Measurements from ENCODE around the gene FEM1B.

The FEM1B gene

DNA sequence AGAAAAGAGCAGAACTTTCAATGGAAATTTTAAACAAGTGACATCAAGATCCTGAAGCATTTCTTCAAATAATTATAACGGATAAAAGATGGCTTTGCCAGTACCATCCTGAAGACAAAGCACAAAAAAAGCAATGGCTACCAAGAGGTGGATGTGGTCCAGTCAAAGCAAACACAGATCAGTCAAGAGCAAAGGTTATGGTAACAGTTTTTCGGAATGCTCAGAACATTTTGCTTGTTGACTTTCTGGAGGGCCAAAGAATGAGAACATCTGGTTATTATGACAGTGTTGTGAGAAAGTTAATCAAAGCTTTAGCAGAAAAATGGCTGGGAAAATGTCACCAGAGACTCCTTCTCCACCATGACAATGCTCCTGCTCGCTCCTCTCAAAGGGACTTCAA, 31.5 kb downstream of the FEM1B start:
- ATAC-seq, result no peak

DNA sequence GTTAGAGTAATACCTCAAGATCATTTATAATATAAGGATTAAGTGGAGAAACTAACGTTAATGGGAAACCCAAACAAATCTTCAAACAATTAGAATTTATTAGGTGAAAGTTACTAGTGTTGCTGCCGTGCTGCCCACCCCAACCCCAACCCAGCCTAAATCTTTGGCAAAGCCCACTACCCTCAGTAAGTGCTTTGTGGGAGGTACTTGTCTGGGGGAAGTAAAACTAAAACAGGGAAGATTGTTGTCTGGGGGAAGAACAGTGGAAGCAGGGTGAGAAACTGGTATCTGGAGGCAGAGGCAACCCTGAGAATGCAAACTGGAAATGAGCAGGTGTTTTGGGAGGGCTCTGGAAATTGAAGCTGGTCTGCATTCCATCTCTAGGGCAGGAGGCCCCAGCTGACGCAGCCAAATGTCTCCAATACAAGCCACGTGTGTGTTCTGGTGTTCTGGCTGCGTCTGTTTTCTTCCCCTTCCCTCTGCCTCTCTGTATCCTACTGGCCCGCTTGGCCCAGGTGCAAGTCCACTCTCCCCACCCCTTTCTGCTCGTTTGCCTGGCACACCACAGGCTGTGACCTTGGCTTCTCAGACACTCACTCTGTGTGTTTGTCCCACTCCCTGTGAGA, 32.7 kb downstream of the FEM1B start:
- no peak for ATAC-seq

DNA sequence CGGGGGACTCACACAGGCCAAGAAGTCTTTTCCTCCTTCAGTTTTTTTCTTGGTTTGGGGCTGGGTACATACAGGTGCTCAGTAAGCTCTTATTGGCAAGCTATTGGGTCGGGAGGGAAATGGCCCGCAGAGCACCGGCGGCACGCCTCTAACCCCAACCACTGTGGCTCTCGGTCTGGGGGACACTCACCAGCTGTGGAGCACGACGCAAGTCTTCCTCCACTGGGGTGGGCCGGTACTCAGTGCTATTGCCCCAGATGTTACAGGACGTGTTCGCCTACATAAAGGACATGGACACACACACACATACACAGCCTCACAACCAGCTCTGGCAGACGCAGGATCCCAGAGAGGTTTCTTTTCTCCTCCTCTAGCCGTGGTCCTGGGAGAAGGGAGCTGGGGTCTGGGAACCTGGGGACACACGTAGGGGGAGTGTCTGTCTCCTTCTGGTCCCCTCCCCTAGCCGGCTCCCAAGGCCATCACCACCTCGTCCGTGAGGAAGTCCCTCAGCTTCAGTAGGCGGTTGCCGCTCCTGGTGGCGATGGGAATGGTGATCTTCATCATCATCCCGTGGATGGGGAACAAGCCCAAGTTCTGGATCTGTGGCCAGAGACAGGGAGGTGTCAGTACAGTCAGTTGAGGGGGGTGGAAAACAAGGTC, 33.4 kb downstream of the FEM1B start:
- ATAC-seq, result no peak

DNA sequence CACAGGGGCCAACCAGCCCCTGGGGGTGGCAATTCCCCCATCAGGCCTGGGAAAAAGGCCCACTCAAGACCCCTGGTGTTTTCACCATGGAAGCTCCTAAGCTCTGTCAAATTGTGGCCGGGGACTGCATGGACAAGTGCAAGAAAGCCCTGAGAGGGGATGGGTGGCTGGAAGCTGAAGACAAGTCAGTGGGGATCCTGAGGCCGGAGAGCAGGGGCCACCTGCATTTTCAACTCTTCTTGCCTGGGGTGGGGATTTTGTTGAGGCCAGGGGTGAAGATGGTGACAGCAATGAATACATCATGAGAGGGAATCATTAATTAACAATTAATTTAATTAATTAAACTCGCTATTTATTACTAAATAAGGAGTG, 33.9 kb downstream of the FEM1B start:
- ATAC-seq, result no peak

DNA sequence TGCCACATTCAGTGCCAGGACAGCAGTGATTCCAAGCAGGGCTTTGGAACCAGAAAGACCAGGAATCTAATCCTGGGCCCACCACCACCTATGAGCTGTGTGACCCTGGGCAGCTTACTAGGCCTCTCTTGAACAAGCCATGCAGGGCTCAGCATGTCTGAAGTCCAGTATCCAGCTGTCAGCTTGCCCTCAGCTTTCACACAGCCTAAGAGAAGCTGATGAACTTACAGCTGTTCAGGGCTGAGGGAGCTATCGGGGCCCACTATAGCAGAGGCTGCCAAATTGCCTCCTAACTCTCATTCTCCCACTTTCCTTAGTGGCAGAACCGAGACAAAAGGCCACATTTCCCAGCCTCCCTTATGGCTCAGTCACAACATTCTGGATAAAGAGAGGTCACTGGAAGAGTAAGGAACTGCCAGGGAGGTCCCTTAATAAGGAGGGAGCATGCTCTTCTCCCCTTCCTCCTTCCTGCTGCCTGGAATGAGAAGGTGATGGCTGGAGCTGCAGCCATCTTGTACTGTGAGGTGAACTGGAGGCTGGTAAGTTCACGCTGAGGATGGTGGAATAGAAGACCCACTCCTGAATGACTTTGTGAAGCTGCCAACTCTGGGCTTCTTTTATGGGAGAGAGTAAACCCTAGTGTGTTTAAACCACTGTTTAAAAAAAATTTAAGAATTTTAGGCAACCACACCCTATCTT, 34.5 kb downstream of the FEM1B start:
- no peak for ATAC-seq

DNA sequence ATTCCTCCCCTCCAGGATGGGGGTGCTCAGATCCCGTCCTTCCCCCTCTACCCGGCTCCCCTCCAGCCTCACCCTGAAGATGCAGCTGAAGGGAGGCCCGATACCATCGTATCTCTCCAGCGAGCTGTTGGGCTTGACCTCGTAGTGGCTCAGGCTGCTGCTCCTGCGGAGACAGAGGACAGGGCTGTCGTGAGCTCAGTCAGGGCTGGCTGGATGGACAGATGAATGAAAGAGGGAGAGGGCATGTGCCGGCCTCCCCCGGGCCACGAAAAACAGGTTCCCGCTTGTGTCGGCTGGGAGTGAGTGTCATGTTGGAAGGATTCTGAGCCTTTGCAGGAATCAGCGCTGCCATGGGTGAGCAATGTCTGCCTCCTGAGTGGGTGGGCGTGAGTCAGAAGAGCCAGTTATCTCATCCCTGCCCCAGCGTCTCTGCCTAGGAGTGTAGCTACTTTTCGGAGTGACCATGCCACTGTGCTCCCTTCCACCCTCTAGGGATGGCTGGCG, 35.2 kb downstream of the FEM1B start:
- no peak for ATAC-seq

DNA sequence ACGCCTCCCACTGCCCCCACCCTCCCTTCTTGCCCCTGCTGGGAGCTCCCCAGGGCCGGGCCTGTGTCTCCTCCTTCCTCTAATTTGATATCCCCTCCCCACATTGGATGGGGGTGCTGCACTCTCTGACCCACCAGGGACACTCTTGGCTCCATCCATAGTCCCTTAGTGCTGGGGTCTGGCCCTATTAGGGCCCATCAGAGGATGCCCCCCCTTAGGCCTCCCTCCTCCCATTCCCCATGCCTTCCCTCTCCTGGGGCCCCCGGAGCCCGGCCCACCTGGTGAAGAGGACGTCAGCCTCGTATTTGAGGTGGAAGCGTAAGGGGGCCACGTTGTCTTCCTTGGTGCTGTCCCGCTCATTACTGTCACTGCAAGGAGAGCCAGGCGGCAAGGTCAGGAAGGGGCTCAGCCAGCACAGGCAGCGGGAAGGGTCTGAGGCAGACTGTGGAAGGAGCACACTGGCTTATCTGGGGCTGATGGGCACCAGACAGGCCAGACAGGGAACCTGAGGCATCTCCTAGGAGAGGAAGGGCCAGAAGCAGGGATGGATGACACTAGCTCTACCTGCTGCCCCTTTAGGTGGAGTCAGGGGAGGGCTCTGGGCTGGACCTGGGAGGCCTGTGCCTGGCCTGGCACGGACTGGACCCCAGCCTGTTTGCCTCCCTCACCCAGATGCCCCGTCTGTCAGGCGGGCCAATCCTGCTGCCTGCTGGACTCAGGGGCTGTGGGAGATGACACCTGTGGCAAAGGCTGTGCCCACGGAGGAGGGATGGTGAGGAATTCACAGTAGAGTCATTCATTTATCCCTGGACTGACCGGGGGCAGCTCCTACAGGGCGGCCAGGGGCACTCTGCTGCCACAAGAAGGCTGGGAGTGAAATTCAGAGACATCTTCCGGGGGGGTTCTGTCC, 36.2 kb downstream of the FEM1B start:
- no peak for ATAC-seq

DNA sequence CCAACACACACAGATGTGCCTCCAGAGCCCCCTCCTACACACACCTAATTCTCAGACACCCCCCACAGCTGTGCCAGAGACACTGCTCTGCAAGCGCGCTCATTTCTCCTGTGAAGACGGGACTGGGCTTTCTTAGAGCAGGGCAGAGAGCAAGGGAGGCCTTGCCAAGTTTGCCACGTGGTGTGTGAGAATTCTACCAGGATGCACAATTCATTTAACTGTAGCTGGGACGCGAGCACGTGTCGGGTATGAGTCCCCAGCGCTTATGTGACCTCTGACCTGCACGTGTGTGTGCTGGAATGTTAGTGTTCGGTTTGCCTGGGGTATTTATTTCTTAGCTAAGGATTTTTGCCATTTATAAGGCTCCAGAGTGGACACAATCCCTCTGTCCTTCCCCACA, 37.0 kb downstream of the FEM1B start:
- no peak for ATAC-seq

DNA sequence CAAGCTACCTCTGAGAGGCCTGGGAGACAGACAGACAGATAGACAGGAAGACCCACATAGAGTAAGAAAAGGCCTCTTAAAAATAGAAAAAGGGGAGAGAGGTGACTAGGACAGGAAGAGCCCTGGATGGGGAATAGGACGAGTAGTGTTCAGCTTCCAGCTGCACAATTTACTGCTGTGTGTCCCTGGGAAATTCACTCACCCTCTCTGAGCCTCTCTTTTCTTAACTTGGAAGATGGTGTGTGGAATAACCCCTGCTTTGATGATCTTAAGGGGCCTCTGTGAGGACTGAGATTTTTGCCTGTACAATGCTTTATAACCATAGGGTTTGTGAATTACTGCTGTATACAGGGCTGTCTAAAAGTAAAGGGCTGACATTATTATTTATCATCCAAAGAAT, 37.5 kb downstream of the FEM1B start:
- ATAC-seq, result no peak

DNA sequence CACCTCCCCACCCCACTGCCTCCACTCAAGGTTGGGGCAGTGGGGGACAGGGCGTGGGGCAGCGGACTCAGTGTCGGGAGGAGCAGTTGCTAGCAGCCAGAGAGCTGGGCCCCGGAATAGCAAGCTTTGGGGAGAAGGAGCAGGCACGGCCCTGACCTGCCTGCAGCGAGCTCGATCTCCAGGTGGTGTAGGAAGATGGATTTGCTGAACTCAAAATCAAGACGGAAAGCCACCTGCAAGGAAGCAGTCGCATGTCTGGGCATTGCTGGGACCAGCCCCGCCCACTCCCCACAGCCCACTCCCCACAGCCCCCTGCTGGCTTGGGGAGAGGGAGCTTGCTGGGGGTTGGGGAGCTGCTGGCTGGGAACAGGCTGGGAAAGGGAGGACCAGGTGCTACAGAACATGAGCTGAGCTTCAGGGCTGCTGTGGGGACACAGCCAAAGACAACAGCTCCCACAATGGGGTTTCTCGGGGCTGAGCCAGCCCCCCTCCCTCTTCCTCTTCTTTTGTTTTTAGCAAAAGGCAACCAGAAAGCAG, 38.0 kb downstream of the FEM1B start:
- no peak for ATAC-seq

DNA sequence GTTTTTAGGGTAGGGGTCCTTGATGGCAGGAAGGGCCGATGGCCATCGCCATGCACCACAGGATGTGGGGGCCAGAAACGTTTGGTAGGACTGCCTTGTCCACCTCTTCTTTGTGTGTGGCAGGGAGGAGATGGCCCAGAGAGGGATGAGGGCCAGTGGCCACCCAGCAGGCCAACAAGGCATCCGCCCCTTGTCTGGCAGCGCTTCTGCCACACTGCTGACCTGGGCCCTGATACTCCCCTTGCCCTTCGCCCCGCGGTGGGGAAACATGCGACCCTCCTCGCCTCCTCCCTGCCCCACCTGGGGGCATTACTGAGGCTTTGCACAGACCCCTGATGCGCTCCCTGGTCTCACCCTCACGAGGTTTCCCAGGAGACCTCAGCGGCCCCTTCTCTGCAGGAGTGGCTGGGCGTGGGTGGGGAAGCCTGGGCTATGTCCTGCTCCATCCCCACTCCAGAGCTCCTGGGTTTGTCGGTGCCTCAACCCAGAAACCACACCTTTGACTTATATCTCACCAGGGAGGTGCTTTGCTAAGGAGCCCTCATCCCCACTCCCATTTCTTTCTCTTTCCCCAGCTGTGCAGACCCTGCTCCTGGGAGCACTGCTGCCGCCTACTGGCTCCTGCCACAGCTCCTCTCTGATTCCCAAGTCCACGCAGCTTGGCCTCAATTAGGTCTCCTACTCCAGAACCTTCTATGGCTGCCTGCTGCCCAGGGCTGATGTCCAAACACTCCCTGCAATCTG, 38.7 kb downstream of the FEM1B start:
- no peak for ATAC-seq

DNA sequence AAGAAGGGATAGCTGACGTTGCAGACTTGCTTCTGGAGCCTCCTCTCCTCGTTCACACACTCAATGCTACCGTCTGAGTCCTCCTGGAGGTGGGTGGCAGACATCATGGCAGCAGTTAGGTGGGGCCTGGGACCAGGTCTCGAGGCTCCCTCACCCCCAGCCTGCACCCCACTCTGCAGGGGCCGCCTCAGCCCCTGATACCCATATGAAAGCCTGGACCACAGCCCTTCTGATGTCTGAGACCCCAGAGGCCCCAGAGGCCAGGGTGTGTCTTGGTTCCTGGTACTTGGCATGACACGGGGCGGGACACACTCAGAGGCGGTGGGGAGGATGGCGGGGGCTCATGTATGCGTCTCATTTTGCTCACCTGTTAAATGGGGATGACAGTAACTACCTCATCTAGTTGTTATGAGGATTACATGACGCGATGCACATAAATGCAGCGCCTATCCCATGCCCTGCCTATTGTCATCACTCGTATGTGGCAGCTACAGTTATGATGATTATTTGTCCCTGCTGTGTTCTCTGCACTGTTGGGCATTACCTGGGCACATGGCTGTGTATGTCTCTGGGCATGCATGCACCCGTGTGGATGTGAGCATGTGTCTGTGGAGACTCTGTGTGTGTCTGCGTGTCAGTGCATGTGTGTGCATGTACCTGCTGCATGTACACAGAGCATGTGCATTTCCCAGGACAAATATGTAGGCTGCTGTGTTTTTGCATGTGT, 39.9 kb downstream of the FEM1B start:
- ATAC-seq, result no peak

DNA sequence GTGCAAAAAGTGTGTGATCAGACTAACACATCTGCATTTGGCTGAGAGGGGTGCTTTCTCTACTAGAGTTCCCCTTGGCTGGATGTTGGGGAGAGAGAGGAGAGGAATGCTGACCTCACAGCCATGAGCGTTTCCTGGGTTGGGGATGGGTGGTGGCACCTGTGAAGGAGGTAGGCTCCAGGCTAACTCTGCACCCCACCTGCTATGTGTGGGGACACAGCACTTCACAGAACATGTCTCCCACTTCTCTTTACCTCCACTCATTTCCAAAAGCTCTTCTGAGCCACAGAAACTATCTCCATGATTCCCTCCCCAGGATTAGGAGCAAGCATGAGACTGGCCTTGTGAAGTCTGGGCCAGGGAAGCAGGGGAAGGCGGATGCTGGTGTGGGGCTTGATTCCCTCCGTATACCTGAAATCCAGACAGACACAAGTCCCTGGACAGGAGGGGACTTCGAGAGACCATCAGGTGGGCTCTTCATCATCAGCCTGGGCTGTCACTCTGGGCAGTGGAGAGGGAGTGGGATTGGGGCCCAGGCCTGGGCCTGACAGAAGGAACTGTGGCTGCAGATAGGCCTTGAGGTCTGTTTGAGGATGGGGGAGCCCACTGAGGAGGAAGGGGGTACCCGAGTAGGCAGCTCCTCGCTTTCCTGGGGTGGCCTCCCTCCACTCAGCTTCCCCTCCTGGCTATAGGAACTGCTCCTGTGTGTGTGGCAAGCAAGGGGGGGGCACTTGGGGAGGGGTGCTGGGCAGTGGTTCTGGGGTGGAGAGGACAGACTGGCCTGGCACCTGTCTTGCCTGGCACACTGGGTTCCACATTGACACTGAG, 40.7 kb downstream of the FEM1B start:
- no peak for ATAC-seq

DNA sequence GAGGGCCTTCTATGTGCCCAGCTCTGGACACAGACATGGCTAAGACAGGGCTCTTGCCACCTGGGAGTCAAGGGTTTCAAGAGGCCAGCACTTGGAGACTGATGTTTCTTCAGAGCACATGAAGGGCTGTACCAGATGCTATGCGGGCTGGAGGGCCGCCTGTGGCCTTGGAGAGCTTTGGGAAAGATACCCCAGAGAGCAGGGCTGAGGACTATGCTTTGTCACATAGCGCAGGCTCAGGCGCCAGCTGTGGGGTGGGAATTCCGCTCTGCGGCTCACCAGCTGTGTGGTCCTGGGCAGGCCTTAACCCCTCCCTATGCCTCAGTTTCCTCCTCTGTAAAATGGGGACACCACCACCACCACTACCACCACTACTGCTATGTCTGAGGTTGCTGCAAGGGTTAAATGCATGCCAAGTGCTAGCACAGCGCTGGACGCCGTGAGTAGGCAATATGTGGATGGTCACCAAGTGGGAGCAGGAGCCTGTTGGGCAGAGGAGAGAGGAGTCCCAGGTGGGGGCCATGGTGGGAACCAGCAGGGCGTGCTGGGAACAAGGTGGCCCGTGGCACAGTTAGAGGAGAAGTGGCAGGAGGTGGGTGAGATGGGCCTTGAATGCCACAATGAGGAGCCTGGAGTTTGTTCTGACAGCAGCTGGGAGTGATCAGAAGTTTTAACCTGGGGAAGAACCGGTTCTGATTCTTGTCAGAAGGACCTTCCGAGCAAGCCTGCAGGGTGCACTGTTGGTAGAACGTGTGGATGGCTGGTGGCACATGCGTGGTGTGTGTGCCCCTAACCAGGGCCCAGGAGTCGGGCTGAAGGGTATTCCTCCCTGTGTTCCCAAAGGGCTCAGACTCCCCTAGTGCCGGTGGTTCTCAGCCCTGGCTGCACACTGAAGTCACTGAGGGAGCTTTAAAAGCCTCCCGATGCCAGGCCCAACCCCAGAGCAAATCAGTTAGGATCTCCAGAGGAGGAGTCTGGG, 41.7 kb downstream of the FEM1B start:
- ATAC-seq, result no peak

DNA sequence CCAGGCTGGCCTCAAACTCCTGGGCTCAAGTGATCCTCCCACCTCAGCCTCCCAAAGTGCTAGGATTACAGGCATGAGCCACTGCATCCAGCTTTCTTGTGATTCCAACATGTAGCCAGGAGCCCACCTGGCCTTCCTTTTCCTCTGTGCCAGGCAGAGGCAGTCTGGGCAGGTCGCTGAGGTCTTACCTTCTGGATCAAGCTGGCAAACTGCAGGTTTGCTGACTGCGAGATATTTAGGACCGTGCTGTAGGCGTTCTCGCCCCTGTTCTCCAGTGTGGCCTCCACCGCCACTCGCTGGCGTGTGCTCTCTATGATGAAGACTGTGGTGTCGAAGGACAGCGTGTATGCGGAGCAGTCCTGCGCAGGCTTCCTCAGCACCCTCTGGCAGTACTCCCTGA, 42.5 kb downstream of the FEM1B start:
- ATAC-seq, result no peak

DNA sequence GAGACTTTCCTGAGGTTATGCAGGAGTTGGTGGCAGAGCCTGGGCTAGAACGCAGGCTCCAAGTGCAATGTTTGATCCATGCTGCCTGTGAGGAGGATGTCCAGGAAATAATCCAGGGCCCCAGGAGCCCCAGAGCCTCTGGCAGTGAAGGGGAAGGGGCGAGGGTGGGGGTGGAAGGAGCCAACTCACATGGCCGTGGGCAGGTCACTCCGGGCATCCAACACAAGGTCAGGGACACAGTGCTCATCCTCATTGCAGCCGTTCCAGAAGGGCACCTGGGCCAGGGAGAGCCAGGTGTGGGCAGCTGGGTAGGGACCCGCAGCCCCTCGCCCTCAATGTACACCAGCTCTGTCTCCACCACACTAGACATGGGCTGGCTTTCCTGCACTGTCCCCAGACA, 43.7 kb downstream of the FEM1B start:
- ATAC-seq, result no peak

DNA sequence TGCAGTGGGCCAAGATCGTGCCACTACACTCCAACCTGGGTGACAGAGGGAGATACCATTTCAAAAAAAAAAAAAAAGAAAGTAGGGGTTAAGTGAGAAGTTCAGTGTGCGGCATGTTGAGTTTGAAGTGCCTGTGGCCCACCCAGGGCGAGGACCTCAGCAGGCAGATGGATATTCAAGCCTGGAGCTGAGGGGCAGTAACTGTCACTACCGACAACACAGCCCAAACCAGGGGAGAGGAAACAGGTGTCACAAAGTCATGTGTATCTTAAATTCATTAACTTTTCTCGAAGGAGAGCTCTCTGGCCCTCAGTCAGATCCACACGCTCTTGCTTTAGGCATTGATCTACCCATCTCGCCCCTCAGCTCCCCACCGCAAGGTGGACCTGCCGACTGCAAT, 45.3 kb downstream of the FEM1B start:
- no peak for ATAC-seq

DNA sequence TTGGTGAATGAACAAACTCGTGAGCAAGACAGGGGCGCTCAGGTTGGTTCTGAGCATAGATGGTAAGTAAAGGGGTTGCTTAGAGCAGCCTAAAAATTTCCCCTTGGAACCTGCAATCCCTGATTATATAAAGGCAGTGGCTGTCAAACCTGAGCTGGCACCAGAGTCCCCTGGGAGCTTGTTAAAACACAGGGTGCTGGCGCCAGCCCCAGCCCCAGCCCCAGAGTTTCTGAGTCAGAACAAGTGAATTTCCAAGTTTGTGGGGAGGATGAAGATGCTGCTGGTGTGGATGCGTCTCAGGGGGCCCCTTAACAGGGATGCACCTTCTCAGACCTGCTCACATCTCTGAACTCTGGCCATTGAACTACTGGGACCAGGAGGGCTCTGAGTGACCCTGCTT, 48.2 kb downstream of the FEM1B start:
- ATAC-seq, result no peak

DNA sequence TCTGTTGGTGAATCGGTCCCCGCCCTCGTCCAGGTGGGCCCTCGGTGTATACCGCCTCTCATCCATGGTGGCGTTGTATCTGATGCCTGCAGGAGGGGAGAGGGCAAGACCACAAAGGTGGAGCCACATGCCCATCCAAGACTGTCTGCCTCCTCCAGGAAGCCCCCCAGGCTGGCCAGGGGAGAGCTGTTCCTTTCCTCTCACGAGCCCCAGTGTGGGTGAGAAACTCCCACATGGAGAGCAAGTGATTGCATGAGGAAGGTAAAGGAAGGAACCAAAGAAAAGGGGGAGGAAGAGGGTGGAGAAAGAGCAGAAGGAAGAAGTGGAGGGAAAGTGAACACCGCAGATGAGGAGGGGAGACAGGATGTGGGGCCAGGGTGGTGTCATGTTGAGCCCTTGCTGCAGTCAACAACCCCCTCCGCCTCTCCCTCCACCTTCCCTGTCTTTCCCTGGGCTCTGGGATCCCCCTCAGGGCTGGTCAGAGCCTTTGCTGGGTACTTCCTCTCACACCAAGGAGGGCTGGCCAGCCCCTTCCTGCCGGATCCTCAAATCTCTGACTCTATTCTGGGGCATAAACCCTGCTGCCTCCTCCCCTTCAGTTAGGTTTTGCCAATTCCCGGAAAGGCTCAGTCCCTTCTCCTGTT, 49.3 kb downstream of the FEM1B start:
- no peak for ATAC-seq

Data from activated CD4-positive, CD25-positive, alpha-beta regulatory T cell treated with anti-CD3 and anti-CD28 coated beads, Interleukin-2, amount 50 U/mL, for 24 hours (primary cell).